Measurements from ENCODE around the gene HSD17B14.
"Not testable (repeated sequence)": the region's sequence is repeated elsewhere in the genome, so short reads cannot be mapped to it uniquely, and the experiment has no call there.

Gene HSD17B14

GRCh38 chr19:48836089-48837017 lies at the start of gene HSD17B14:
HSD17B14 (minus strand) TSS chr19:48836491; CDS start chr19:48836411, 80 bp downstream.
- DNase-seq (ENCODE audit: low read depth, low spot score): no peak

GRCh38 chr19:48883726-48884125 lies 47.4 kb upstream of the HSD17B14 start:
- no peak for DNase-seq (ENCODE audit: low read depth, low spot score)

- no peak for DNase-seq (ENCODE audit: low read depth, low spot score)
Observed at GRCh38 chr19:48881741-48882657, 45.7 kb upstream of the HSD17B14 start.

- not testable (repeated sequence) for DNase-seq (ENCODE audit: low read depth, low spot score)
Observed at GRCh38 chr19:48879696-48880095, 43.4 kb upstream of the HSD17B14 start.

GRCh38 chr19:48879025-48879637 lies 42.8 kb upstream of the HSD17B14 start:
- no peak for DNase-seq (ENCODE audit: low read depth, low spot score)

DNA sequence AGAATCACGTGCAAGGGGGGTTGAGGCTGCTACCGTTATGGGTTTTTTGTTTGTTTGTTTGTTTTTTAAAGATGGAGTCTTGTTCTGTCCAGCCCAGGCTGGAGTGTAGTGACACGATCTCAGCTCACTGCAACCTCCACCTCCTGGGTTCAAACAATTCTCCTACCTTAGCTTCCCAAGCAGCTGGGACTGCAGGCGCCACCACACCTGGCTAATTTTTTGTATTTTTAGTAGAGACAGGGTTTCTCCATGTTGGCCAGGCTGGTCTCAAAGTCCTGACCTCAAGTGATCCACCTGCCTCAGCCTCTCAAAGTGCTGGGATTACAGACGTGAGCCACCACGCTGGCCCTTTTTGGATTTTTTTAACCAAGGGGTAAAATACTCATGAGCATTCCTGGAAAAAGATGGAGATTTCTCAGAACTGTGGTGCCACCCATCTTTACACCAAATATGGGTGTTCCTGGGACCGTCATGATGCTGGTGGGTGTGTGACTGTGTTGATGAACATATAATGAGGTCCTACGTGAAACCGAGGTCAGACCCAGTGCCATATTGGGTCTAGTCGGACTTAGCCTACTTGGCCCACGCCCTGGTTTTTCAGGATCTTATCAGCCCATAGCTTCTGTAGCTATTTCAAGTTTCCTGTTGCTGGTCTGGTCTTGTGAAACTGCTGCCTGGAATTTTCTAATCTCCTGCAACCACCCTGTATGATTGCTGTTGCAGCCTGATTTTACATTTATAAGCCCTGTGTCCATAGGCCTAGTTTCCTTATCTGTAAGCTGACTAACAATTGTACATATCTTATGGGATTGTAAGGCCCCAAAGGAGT lies 42.1 kb upstream of the HSD17B14 start:
- DNase-seq (ENCODE audit: low read depth, low spot score): no peak

DNA sequence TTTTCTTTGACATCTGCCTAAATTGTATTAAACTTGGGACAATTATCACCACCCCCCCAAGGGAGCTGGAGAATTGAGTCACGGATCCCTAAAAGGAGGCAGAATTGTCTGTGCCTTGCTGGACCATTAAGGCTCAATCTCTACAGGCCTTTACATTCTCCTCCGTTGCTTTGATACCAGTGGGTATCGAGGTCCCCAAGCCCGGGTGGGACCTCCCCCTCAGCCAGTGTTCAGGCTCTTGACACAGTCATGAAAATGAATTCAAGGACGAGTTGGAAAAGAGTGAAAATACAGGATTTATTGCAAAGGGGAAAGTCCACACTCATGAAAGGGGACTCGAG lies 41.5 kb upstream of the HSD17B14 start:
- DNase-seq (ENCODE audit: low read depth, low spot score): no peak

- DNase-seq (ENCODE audit: low read depth, low spot score): not testable (repeated sequence)
Observed at GRCh38 chr19:48876043-48876981, 40.0 kb upstream of the HSD17B14 start.

GRCh38 chr19:48874303-48875135 lies 38.2 kb upstream of the HSD17B14 start:
- no peak for DNase-seq (ENCODE audit: low read depth, low spot score)

GRCh38 chr19:48873476-48874302 lies 37.4 kb upstream of the HSD17B14 start:
- no peak for DNase-seq (ENCODE audit: low read depth, low spot score)

DNA sequence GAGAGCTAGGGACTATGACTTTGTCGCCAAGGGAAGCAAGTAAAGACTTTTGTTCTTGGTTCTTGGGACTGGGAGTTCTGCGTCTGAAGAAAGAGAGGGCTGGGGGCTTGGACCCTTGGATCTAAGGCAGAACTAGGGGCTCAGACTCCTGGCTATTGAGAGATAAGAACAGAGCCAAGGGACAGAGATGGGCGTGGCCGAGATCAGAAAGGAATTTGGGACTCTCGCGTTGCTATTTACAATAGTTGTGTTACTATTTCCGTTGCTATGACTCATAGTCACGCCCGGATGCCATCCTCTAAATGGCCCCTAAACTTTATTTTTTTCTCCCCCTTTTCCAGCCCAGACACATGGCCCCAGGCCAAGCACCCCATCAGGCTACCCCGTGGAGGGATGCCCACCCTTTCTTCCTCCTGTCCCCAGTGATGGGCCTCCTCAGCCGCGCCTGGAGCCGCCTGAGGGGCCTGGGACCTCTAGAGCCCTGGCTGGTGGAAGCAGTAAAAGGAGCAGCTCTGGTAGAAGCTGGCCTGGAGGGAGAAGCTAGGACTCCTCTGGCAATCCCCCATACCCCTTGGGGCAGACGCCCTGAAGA lies 36.7 kb upstream of the HSD17B14 start:
- DNase-seq (ENCODE audit: low read depth, low spot score): peak; percentile 57

- peak; percentile 94 for DNase-seq (ENCODE audit: low read depth, low spot score)
Observed at GRCh38 chr19:48872182-48872883, 36.0 kb upstream of the HSD17B14 start, which contains the start of gene PPP1R15A. PPP1R15A (plus strand) TSS chr19:48872421; CDS start chr19:48873234, 813 bp downstream.

DNA sequence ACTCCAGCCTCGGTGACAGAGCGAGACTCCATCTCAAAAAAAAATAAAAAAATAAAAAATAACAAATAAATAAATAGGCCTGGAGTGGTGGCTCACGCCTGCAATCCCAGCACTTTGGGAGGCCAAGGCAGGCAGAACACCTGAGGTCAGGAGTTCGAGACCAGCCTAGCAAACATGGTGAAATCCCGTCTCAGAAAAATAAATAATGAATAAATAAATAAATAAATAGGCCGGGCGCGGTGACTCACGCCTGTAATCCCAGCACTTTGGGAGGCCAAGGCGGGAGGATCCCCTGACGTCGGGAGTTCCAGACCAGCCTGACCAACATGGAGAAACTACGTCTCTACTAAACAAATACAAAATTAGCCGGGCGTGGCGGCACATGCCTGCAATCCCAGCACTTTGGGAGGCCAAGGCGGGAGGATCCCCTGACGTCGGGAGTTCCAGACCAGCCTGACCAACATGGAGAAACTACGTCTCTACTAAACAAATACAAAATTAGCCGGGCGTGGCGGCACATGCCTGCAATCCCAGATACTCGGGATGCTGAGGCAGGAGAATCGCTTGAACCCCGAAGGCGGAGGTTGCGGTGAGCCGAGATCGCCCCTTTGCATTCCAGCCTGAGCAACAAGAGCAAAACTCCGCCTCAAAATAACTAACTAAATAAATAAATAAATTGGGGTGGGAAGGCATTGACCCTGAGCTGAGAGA lies 35.3 kb upstream of the HSD17B14 start:
- not testable (repeated sequence) for DNase-seq (ENCODE audit: low read depth, low spot score)

GRCh38 chr19:48870048-48870447 lies 33.8 kb upstream of the HSD17B14 start:
- no peak for DNase-seq (ENCODE audit: low read depth, low spot score)

GRCh38 chr19:48868114-48868886 lies 32.0 kb upstream of the HSD17B14 start, which contains the start of gene PLEKHA4:
PLEKHA4 (minus strand) TSS chr19:48868617; CDS start chr19:48867620, 997 bp downstream.
- no peak for DNase-seq (ENCODE audit: low read depth, low spot score)
